HG02610 (cell line): Measurements from ENCODE around the gene MARCHF10.

Experiments used
- ATAC-seq: cut with Tn5 transposase; IDR thresholded peaks from one replicate; pipeline ENCODE4 v1.9.1; 2021; ENCODE audit warnings: mild to moderate bottlenecking, moderate library complexity; ENCODE audit not compliant: unreplicated experiment

Gene MARCHF10

DNA sequence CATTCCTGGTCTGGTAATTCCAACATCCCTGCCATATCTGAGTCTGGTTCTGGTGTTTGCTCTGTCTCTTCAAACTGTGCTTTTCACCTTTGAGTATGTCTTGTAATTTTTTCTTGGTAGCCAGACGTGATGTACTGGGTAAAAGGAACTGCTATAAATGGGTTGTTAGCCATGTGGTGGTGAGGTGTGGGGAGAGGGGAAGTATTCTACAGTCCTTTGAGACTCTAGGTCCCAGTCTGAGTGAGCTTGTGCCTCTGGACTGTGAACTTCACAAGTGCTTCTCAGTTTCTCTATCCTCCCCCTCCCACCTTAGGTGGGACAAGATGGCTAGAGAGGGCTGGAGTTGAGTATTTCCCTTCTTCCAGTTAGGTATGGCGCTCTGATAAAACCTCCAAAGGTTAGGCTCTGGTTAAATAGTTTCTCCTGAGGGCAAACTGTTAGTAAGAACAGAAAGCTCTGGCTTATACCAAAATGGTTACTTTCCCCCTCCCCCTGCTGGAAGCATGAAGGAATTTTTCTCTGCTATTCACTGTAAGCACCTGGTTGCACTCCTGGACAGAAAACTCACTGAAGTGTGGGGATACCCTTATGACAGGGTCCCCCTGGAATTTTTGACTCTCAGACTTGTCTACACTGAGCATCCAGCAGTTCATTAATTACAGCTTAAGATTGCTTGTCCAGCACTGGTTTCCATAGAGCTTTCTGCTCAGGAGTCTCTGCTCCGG lies 87.8 kb downstream of the MARCHF10 start:
- peak; percentile 45 for ATAC-seq

DNA sequence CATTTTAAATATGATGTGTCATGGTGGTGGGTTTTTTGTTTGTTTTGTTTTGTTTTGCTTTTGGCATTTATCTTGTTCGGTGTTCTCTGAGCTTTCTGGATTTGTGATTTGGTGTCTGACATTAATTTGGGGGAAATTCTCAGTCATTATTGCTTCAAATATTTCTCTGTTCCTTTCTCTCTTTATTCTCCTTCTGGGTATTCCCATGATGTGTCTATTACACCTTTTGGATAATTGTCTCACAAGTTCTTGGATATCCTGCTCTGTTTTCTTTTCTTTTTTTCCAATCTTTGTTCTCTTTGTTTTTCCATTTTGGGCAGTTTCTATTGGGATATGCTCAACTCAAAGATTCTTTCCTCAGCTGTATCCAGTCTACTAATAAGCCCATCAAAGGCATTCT lies 88.5 kb downstream of the MARCHF10 start:
- no peak for ATAC-seq

GRCh38 chr17:62718429-62718828 lies 89.7 kb downstream of the MARCHF10 start:
- ATAC-seq = no peak

DNA sequence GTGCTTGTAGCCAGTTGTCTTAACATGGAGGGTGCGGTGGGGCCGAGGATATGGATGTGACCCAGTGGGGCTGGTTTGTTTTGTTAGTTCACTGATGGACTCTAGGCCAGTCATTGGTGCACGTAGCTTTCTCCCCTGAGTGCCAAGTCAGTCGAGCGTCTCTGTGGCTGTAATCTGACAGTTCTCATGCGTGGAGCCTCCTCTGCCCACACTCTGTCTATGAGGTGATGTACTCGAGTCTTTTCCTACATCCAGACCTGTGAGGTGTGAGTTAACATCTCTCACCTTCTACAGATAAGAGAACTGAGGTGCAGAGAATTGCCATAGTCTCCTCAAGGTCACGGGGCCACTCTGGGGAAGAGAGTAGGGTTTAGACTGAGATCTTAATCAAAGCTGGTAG lies 90.2 kb downstream of the MARCHF10 start:
- ATAC-seq = no peak

DNA sequence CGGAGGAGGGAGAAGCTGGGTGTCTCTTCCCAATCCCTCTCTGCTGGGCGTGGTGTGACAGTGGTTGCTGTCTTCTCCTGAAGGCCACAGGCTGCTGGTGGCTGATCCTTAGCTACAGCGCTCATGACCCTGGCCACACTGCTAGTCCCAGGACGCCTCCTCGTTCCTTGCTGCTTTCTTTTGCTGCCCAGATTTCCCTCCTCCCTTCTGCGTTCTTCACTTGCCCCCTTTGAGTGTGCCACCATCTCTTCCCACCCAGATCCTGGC lies 90.6 kb downstream of the MARCHF10 start:
- no peak for ATAC-seq

- no peak for ATAC-seq
These were observed 91.1 kb downstream of the MARCHF10 start for GRCh38 chr17:62716834-62717588.

GRCh38 chr17:62715882-62716390 lies 92.2 kb downstream of the MARCHF10 start:
- no peak for ATAC-seq

DNA sequence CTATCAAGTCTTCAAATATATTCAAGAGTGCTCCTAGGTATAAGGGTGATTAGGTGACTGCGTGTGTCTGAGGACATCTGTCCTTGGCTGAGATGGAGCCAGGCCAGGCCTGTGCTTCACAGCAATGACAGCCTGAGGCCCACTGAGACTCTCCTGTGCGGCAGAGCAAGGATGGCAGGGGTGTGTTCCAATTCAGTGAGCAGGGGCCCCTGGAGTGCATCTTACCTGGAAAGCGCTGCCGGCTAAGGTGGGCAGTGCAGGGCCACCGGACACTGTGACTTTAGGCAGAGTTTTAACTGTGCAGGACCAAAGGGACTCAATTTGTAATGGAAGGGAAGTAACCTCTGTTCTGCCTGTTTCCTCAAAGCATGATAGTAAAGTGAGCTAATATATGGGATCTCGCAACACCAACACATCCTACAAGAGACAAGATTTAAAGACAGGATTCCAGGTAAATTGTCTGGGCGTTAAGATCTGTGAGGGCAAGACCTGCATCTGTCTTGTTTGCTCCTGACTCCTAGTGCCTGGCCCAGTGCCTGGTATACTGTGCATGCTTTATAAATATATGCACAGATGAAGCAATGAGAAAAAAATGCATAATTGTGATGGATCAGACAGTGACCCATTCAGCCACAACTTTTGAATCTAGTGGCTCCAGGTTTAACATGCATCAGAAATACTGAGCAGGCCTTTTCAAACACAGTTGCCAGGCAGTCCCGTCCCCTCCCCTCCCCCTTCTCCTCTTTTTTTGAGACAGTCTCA lies 93.9 kb downstream of the MARCHF10 start:
- ATAC-seq = no peak

GRCh38 chr17:62713086-62713881 lies 94.8 kb downstream of the MARCHF10 start:
- ATAC-seq = no peak

- ATAC-seq = no peak
These were observed 95.9 kb downstream of the MARCHF10 start for GRCh38 chr17:62712171-62712581.

DNA sequence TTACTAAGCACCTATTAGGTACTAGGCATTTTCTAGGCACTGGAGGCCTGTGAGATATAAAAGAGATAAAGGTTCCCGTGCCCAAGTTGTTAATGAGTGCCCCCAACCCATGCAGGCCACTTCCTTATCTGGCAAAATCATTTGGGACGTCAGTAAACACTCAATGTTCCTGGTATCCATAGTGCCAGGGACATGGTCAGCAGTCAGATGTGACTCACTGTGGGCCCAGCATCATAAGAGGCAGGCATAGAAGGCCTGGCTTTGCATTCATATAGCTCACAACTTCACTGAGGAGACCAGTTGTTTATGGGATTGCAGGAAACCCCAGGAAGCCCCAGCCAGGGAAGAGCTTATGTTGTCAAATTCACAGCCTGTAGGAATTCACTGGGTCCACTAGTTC lies 99.5 kb downstream of the MARCHF10 start:
- no peak for ATAC-seq

GRCh38 chr17:62707425-62707739 lies 100.7 kb downstream of the MARCHF10 start:
- no peak for ATAC-seq

- no peak for ATAC-seq
These were observed 101.3 kb downstream of the MARCHF10 start for GRCh38 chr17:62706598-62707424.

DNA sequence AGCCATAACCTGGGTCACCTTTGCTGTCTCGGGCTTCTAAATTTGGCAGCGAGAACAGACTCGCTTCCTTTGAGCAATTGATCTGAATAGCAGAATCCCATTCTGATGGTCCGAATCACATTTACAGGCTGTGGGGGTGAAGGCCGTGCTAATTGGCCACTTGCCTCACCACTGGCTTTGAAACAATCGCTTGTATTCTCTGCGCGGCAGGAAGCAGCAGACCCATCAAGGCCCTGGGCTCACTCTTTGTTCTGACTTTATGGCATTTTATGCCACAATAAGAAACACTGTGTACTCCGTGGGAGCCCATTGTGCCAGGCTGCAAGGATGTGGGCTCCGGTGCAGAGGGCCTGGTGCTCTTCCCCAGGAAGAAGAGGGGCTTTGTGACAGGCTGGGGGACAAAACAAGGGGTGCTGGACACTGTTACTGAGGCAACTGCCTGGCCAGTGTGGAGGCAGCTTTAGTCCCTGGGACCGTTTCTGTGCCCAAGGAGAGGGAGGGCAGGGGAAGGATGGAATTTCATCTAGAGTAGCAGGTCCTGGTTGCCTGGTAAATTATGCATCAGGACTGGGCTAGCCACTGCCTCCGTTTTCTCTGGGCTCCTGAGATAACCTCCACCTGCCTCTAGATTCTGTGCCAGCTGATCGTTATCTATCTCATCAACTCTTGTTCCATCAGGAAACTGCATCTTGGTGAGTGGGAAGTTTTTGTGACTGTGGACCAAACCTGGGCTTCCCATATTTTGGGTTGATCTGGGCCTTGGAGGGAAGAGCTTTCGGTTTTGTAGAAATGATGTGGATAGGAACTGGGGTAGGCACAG lies 102.1 kb downstream of the MARCHF10 start:
- no peak for ATAC-seq

DNA sequence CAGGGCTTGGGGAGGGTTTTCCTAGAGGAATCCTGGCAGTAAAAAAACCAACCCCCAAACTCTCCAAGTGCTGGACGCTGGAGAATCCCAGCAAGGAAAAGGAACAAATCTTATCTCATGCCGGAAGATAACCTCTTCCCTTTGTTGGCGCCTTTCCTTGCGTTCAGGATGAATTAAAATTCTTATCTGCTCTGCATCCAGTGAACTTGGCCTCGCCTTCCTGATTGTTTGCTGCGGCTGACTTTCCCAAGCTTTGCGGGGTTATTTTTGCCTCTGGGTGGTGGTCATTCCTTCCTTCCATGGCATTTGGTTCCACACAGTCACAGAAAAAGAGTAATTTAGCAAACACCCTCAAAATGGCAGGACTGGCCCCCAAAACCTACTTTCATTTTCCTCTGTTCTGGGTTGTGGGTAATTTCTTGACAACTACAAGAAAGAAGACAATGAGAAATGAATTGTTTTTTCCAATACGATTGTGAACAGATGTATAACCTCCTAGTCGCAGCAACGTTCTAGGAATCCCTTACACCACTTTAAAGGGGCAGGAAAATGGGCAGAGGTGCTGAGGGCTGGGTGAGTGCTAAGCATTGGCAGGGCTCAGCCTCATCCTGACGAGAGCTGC lies 102.8 kb downstream of the MARCHF10 start:
- ATAC-seq = no peak

- no peak for ATAC-seq
These were observed 103.6 kb downstream of the MARCHF10 start for GRCh38 chr17:62704381-62704971.

DNA sequence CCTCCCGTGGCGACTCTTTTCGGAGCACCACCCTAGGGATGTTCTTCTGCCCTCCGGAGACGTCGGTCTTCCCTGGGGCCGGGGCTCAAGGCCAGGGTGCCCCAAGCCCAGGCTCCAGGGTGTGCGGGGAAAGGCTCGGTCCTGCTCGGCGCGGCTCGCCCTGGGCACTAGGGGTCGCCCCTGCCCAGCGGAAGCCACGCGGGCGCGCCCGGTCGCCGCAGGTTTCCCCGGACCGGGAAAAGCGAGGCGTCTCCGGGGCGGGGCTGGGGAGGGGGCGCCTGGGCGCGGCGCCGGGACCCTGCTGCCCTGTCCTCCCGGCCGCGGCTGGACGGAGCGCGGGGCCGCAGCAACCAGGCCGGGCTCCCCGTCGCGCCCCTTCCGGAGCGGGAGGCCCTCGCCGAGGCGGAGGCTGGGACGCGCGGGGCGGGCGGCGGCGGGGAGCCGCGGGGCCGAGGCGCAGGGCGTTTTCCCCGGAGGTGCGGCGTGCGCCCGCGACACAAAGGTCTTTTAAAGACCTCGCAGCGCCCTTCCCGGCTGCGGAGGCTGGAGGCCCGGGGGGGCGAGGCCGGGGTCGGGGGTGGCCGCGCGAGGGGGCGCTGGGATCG lies 104.2 kb downstream of the MARCHF10 start:
- ATAC-seq = peak; percentile 92

DNA sequence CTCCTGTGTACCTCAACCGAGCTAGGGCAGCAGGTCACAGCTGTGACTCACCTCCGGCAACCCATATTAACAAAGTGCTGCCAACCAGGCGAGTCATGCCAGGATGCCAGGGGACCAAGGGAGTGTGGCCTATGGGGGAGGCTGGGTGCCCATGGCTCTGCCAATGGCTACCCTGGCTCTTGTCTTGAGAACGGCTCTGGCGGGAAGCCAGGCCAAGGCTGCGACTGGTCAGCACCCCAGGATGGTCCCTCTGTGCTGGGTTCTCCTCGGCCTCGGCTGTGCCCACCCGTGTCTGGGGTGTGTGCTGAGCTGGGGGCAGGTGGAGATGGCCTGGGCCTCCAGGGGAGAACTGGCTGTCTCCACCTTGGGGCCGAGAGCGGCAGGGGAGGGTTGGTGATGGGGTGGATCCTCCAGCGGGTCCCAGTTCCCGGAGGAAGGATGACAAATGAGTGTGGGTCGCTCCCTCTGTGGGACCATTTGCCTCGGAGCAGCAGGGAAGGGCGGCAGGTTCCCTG lies 104.8 kb downstream of the MARCHF10 start:
- ATAC-seq = no peak
